B cell (primary cell): Measurements from ENCODE around the gene SCEL. TPM values are rescaled to one million over a fixed set of nuclear protein-coding genes. Genes with fewer than 3 reads are reported as not detected.

Experiments used
- ATAC-seq: fragments of 200-7000 bp; cut with Tn5 transposase; one replicate; pipeline ENCODE4 v1.10.0; 2021; ENCODE audit warnings: low read depth, mild to moderate bottlenecking, moderate number of reproducible peaks, moderate library complexity
- CTCF ChIA-PET: fragments of 350-600 bp; sonication (Branson Sonifier 250); formaldehyde crosslinking; loops from one replicate; lab custom pipeline; 2021; ENCODE audit warnings: antibody characterized with exemption, inconsistent platforms; lab: Charles Lee
- POLR2A ChIA-PET: fragments of 350-600 bp; sonication (Branson Sonifier 250); formaldehyde crosslinking; loops from one replicate; lab custom pipeline; 2021; ENCODE audit warnings: antibody characterized with exemption; lab: Charles Lee
- DNase-seq: peaks from one replicate; pipeline ENCODE4 v3.0.0; 2013
- H2AFZ ChIP-seq: 2 replicates; pipeline ENCODE4 v1.6.1; 2012; ENCODE audit warnings: mild to moderate bottlenecking, low read depth, low read length; ENCODE audit not compliant: insufficient read depth, poor library complexity, severe bottlenecking
- H3K27ac ChIP-seq, 2 donors: 1 replicate in 1 of 2; 2 replicates in 1 of 2; pipeline ENCODE4 v1.5.1; 2012 to 2013; ENCODE audit warnings: low read length in 2 of 2, mild to moderate bottlenecking in 2 of 2, moderate library complexity in 1 of 2
- H3K27me3 ChIP-seq, 4 experiments: fragments of 200-600 bp in 1 of 4; sonication (generic) in 1 of 4; replicated peaks in 1 of 4; 1 replicate in 2 of 4; 2 replicates in 2 of 4; pipeline versions ENCODE4 v1.6.1 to v1.7.0; 2013 to 2016; ENCODE audit warnings: low read length in 3 of 4, mild to moderate bottlenecking in 2 of 4, mixed read lengths in 1 of 4, moderate library complexity in 1 of 4; ENCODE audit not compliant: insufficient read depth in 4 of 4, control insufficient read depth in 3 of 4; ENCODE audit errors: control extremely low read depth in 1 of 4
- H3K36me3 ChIP-seq, 2 experiments: replicated peaks in 1 of 2; 1 replicate in 1 of 2; 2 replicates in 1 of 2; pipeline versions ENCODE4 v1.6.1 to v1.7.1; 2013; ENCODE audit warnings: low read length in 1 of 2; ENCODE audit not compliant: insufficient read depth in 2 of 2, control insufficient read depth in 1 of 2; ENCODE audit errors: control extremely low read depth in 1 of 2, extremely low read depth in 1 of 2
- H3K4me1 ChIP-seq, 2 donors: fragments of 200-600 bp in 1 of 2; sonication (generic) in 1 of 2; 1 replicate in 1 of 2; 2 replicates in 1 of 2; pipeline versions ENCODE4 v1.5.1 to v1.6.1; 2013 to 2017; ENCODE audit warnings: low read length in 2 of 2; ENCODE audit not compliant: control insufficient read depth in 2 of 2, insufficient read depth in 2 of 2
- H3K4me2 ChIP-seq: replicated peaks from 2 replicates; pipeline ENCODE3; 2012; ENCODE audit warnings: mild to moderate bottlenecking, low read depth, low read length; ENCODE audit not compliant: poor library complexity, severe bottlenecking
- H3K4me3 ChIP-seq, 5 experiments: fragments of 200-600 bp in 1 of 5; sonication (generic) in 1 of 5; 1 replicate in 3 of 5; 2 replicates in 2 of 5; pipeline versions ENCODE4 v1.5.1 to v1.7.0; 2011 to 2016; ENCODE audit warnings: low read length in 4 of 5, mild to moderate bottlenecking in 4 of 5, low read depth in 2 of 5, control low read depth in 1 of 5, moderate library complexity in 1 of 5; ENCODE audit not compliant: insufficient read depth in 1 of 5; ENCODE audit errors: control extremely low read depth in 1 of 5, extremely low read depth in 1 of 5
- H3K79me2 ChIP-seq: fragments of 200-600 bp; sonication (generic); one replicate; pipeline ENCODE4 v1.6.0; 2016; ENCODE audit warnings: low read length; ENCODE audit not compliant: control insufficient read depth, insufficient read depth
- H3K9ac ChIP-seq: fragments of 200-600 bp; sonication (generic); 2 replicates; pipeline ENCODE4 v1.6.1; 2017; ENCODE audit warnings: mild to moderate bottlenecking, low read length, moderate library complexity
- H3K9me3 ChIP-seq, 3 donors: one replicate each; pipeline versions ENCODE4 v1.6.1 to v1.7.1; 2013; ENCODE audit warnings: low read length in 2 of 3; ENCODE audit not compliant: control insufficient read depth in 2 of 3, insufficient read depth in 1 of 3; ENCODE audit errors: control extremely low read depth in 1 of 3
- H4K20me1 ChIP-seq: 2 replicates; pipeline ENCODE4 v1.6.0; 2012; ENCODE audit warnings: mild to moderate bottlenecking, low read length; ENCODE audit not compliant: insufficient read depth, control insufficient read depth, poor library complexity, severe bottlenecking
- H3K27ac Mint-ChIP-seq: one replicate; pipeline ENCODE4 v1.8.0; 2021; ENCODE audit warnings: mixed read lengths
- H3K27me3 Mint-ChIP-seq: one replicate; pipeline ENCODE4 v1.8.0; 2021; ENCODE audit warnings: mixed read lengths
- H3K4me1 Mint-ChIP-seq: one replicate; pipeline ENCODE4 v1.8.0; 2021; ENCODE audit warnings: mixed read lengths
- H3K4me3 Mint-ChIP-seq: one replicate; pipeline ENCODE4 v1.8.0; 2021; ENCODE audit warnings: mixed read lengths
- H3K9me3 Mint-ChIP-seq: one replicate; pipeline ENCODE4 v1.8.0; 2022; ENCODE audit warnings: mixed read lengths; ENCODE audit not compliant: insufficient read depth
- EZH2 ChIP-seq: IDR thresholded peaks from 2 replicates; pipeline ENCODE4 v1.6.1; 2012; ENCODE audit warnings: borderline replicate concordance, low read depth, mild to moderate bottlenecking, moderate library complexity, low read length; ENCODE audit not compliant: insufficient read depth, poor library complexity, severe bottlenecking
- WGBS: methylation state at CpG from one replicate; pipeline ENCODE4 v1.1.5; 2013; ENCODE audit warnings: missing lambda C conversion rate; ENCODE audit not compliant: insufficient coverage; 5-methylcytosine and 5-hydroxymethylcytosine counted together
- intact Hi-C: fragments of 100-400 bp; cut with micrococcal nuclease; formaldehyde crosslinking; loops from one replicate; pipeline ENCODE4 v1.10.0; 2022
- polyA minus RNA-seq: library from RNA; depleted of rRNA, polyadenylated mRNA; stranded (reverse); fragments of >200 nt; gene quantifications from 2 replicates; pipeline ENCODE4 v1.2.3, GENCODE V29; 2012
- polyA plus RNA-seq: library from polyadenylated mRNA; depleted of rRNA; stranded (reverse); fragments of >200 nt; gene quantifications from 2 replicates; pipeline ENCODE4 v1.2.3, GENCODE V29; 2012
- total RNA-seq, 2 donors: library from RNA; stranded (reverse); fragments of 120-200 nt in 1 of 2; gene quantifications; 1 replicate in 1 of 2; 2 replicates in 1 of 2; pipeline versions ENCODE4 v1.2.3 to v1.2.4, GENCODE V29; 2013 to 2022
- TF ChIP-seq, protein P1 (sequence below): fragments of 200-600 bp; IDR thresholded peaks from one replicate; pipeline ENCODE4 v1.8.0; 2022; ENCODE audit warnings: antibody characterized with exemption, mild to moderate bottlenecking

SCEL gene, protein sequence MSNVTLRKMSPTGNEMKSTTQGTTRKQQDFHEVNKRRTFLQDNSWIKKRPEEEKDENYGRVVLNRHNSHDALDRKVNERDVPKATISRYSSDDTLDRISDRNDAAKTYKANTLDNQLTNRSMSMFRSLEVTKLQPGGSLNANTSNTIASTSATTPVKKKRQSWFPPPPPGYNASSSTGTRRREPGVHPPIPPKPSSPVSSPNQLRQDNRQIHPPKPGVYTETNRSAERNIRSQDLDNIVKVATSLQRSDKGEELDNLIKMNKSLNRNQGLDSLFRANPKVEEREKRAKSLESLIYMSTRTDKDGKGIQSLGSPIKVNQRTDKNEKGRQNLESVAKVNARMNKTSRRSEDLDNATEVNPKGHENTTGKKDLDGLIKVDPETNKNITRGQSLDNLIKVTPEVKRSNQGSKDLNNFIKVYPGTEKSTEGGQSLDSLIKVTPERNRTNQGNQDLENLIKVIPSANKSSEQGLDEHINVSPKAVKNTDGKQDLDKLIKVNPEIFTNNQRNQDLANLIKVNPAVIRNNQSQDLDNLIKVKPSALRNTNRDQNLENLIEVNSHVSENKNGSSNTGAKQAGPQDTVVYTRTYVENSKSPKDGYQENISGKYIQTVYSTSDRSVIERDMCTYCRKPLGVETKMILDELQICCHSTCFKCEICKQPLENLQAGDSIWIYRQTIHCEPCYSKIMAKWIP
- not detected in 2 replicates for total RNA-seq
- not detected for total RNA-seq (2013)
- not detected in 2 replicates for polyA plus RNA-seq
- not detected in 2 replicates for polyA minus RNA-seq

DNA sequence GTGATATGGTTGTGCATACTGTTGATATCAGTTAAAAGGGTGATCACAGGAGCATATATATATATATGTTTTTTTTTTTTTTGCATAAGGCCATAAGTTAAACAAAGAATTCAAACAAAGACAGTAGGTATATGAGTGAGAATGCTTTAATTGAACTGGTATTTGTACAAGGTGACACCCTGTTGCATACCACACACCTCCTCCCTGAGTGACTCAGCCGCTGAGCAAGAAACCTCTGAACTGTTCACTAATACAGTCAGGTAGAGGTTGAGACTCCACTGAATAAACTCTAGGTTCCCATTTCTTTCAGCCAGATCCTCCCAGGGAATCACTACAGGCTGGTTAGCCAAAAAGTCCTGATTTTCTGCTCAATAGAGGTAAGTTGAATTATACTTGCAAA, at the start of gene SCEL:
Gene SCEL, plus strand, starts transcription at position 259 of the 400 bp plus-strand sequence. CDS start 20,170 bp downstream, outside the sequence.
- H3K27ac Mint-ChIP-seq, result no peak within 1 kb of the TSS
- no peaks in the 10 kb centered on the region for H3K36me3 ChIP-seq
- CTCF ChIA-PET, result no interaction called here
- H3K27me3 ChIP-seq, result peaks cover 0 to 3% (median 3%) of the 10 kb centered on the region in 4 experiments
- H3K4me2 ChIP-seq, result no peak within 1 kb of the TSS
- no peaks in the 10 kb centered on the region for H3K9me3 ChIP-seq
- no CpG with 5 or more reads among the region's 1 CpG for WGBS
- peaks cover 17% of the 10 kb centered on the region for H3K27me3 Mint-ChIP-seq
- no peaks in the 10 kb centered on the region for H4K20me1 ChIP-seq
- ATAC-seq (no peak), DNase-seq (no peak)
- H3K4me1 Mint-ChIP-seq, result no peaks in the 10 kb centered on the region
- H3K4me3 ChIP-seq, result no peak within 1 kb of the TSS
- H3K9me3 Mint-ChIP-seq, result no peaks in the 10 kb centered on the region
- intact Hi-C loops, result no loop called here
- no peak within 1 kb of the TSS for H3K27ac ChIP-seq
- no peak for TF ChIP-seq EZH2
- TF ChIP-seq, protein P1, sequence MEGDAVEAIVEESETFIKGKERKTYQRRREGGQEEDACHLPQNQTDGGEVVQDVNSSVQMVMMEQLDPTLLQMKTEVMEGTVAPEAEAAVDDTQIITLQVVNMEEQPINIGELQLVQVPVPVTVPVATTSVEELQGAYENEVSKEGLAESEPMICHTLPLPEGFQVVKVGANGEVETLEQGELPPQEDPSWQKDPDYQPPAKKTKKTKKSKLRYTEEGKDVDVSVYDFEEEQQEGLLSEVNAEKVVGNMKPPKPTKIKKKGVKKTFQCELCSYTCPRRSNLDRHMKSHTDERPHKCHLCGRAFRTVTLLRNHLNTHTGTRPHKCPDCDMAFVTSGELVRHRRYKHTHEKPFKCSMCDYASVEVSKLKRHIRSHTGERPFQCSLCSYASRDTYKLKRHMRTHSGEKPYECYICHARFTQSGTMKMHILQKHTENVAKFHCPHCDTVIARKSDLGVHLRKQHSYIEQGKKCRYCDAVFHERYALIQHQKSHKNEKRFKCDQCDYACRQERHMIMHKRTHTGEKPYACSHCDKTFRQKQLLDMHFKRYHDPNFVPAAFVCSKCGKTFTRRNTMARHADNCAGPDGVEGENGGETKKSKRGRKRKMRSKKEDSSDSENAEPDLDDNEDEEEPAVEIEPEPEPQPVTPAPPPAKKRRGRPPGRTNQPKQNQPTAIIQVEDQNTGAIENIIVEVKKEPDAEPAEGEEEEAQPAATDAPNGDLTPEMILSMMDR, result no peak
- POLR2A ChIA-PET, result no interaction called here
- no peak within 1 kb of the TSS for H3K4me3 Mint-ChIP-seq
- H3K4me1 ChIP-seq, result no peaks in the 10 kb centered on the region
- H2AFZ ChIP-seq, result no peak within 1 kb of the TSS
- no peaks in the 10 kb centered on the region for H3K79me2 ChIP-seq
- no peak within 1 kb of the TSS for H3K9ac ChIP-seq
